Measurements from ENCODE around the gene CARMIL3.

- TF ChIP-seq CTCF (IDR thresholded peaks at IDR 0.05) (no peak), POLR2A (IDR thresholded peaks at IDR 0.05) (no peak), POLR2AphosphoS5 (IDR thresholded peaks at IDR 0.05) (no peak)
These were observed 11.1 kb upstream of the CARMIL3 start for GRCh38 chr14:24040692-24041091.
